Fibroblast of mammary gland (primary cell): ENCODE measurements around the gene IFNLR1.

Experiments used
- DNase-seq: peaks from one replicate; pipeline ENCODE4 v3.0.0-alpha.2; 2010; ENCODE audit warnings: low read depth
- H3K4me3 ChIP-seq: 2 replicates; pipeline ENCODE4 v1.5.1; 2011; ENCODE audit warnings: low read depth, mild to moderate bottlenecking, low read length, moderate library complexity; ENCODE audit not compliant: control insufficient read depth
- CTCF ChIP-seq: conservative IDR thresholded peaks from 2 replicates; pipeline ENCODE4 v1.5.1; 2011; ENCODE audit warnings: low read depth, low read length, inconsistent platforms; ENCODE audit not compliant: control insufficient read depth, insufficient read depth

The IFNLR1 gene

GRCh38 chr1:24141311-24141997 lies 45.6 kb downstream of the IFNLR1 start:
- no peak for TF ChIP-seq CTCF
- H3K4me3 ChIP-seq, result no peak overlapping the region
- no peak for DNase-seq

GRCh38 chr1:24140741-24141181 lies 46.3 kb downstream of the IFNLR1 start:
- DNase-seq, result no peak
- no peak for TF ChIP-seq CTCF
- no peak overlapping the region for H3K4me3 ChIP-seq

- no peak for DNase-seq
- no peak overlapping the region for H3K4me3 ChIP-seq
- no peak for TF ChIP-seq CTCF
Observed at GRCh38 chr1:24139841-24140425, 47.2 kb downstream of the IFNLR1 start.

- no peak for TF ChIP-seq CTCF
- no peak overlapping the region for H3K4me3 ChIP-seq
- DNase-seq, result no peak
Observed at GRCh38 chr1:24139222-24139489, 47.9 kb downstream of the IFNLR1 start.

GRCh38 chr1:24138476-24139221 lies 48.4 kb downstream of the IFNLR1 start:
- no peak for DNase-seq
- TF ChIP-seq CTCF, result no peak
- H3K4me3 ChIP-seq, result no peak overlapping the region

GRCh38 chr1:24136956-24137539 lies 50.0 kb downstream of the IFNLR1 start:
- no peak overlapping the region for H3K4me3 ChIP-seq
- TF ChIP-seq CTCF, result no peak
- DNase-seq, result no peak
